ENCODE results near the gene HCST. TPM values are rescaled to one million over a fixed set of nuclear protein-coding genes. Genes with fewer than 3 reads are reported as not detected.
A peak's percentile ranks its signal among the peaks of the same experiment; 100 is the strongest.

The HCST gene
- total and polyA plus RNA-seq, 2 donors from 2014 or later: 10.6 to 16.7 TPM

GRCh38 chr19:35902870-35903475 is 644 bp downstream of the HCST start:
- H3K27me3 ChIP-seq (ENCODE audit: control insufficient read depth, insufficient read depth, low read length): no peaks in the 10 kb centered on the region

GRCh38 chr19:35903550-35904179 is 1.3 kb downstream of the HCST start:
- Histone ChIP-seq H3K4me1 (ENCODE audit: control insufficient read depth in 2 of 3, insufficient read depth in 2 of 3, low read depth in 1 of 3, low read length in 3 of 3) (peaks cover 0 to under 1% (median 0%) of the 10 kb centered on the region in 3 donors), H3K27me3 (ENCODE audit: control insufficient read depth, insufficient read depth, low read length) (no peaks in the 10 kb centered on the region), H3K27ac (ENCODE audit: low read depth in 2 of 2, low read length in 2 of 2) (peak overlapping the region in 1 of 2 donors; percentile 60), H3K36me3 (ENCODE audit: control insufficient read depth in 2 of 3, insufficient read depth in 3 of 3, low read length in 3 of 3) (no peaks in the 10 kb centered on the region), H3K4me3 (ENCODE audit: low read length in 3 of 3) (no peak overlapping the region), H3K9me3 (ENCODE audit: control insufficient read depth in 2 of 3, insufficient read depth in 1 of 3, low read length in 3 of 3) (no peaks in the 10 kb centered on the region), H3K9ac (ENCODE audit: low read length in 3 of 3) (no peak overlapping the region)
- no peak for FAIRE-seq
- DNase-seq: peak; percentile 71 to 94 (median 83)
- no peak for TF ChIP-seq CTCF (IDR thresholded peaks at IDR 0.05; ENCODE audit: borderline replicate concordance, extremely low read depth, insufficient read depth)
- intact Hi-C loops (cut with DNase I): no loop called here

More at GRCh38 chr19:35902870-35903475, 644 bp downstream of the HCST start:
- Histone ChIP-seq H3K4me3 (ENCODE audit: low read length in 3 of 3) (no peak overlapping the region), H3K9ac (ENCODE audit: low read length in 3 of 3) (no peak overlapping the region), H3K4me1 (ENCODE audit: control insufficient read depth in 2 of 3, insufficient read depth in 2 of 3, low read depth in 1 of 3, low read length in 3 of 3) (peaks cover 0 to 7% (median 0%) of the 10 kb centered on the region in 3 donors), H3K27ac (ENCODE audit: low read depth in 2 of 2, low read length in 2 of 2) (peak overlapping the region in 1 of 2 donors; percentile 60), H3K9me3 (ENCODE audit: control insufficient read depth in 2 of 3, insufficient read depth in 1 of 3, low read length in 3 of 3) (no peaks in the 10 kb centered on the region), H3K36me3 (ENCODE audit: control insufficient read depth in 2 of 3, insufficient read depth in 3 of 3, low read length in 3 of 3) (no peaks in the 10 kb centered on the region)
- intact Hi-C loops (cut with DNase I): no loop called here
- FAIRE-seq (no peak), DNase-seq (no peak)
- no peak for TF ChIP-seq CTCF (IDR thresholded peaks at IDR 0.05; ENCODE audit: borderline replicate concordance, extremely low read depth, insufficient read depth)

GRCh38 chr19:35904311-35905068 is 2.2 kb downstream of the HCST start:
- Histone ChIP-seq H3K4me1 (ENCODE audit: control insufficient read depth in 2 of 3, insufficient read depth in 2 of 3, low read depth in 1 of 3, low read length in 3 of 3) (no peaks in the 10 kb centered on the region), H3K36me3 (ENCODE audit: control insufficient read depth in 2 of 3, insufficient read depth in 3 of 3, low read length in 3 of 3) (no peaks in the 10 kb centered on the region), H3K9ac (ENCODE audit: low read length in 3 of 3) (no peak overlapping the region), H3K27me3 (ENCODE audit: control insufficient read depth, insufficient read depth, low read length) (no peaks in the 10 kb centered on the region), H3K9me3 (ENCODE audit: control insufficient read depth in 2 of 3, insufficient read depth in 1 of 3, low read length in 3 of 3) (no peaks in the 10 kb centered on the region), H3K4me3 (ENCODE audit: low read length in 3 of 3) (no peak overlapping the region), H3K27ac (ENCODE audit: low read depth in 2 of 2, low read length in 2 of 2) (no peak overlapping the region)
- no peak for DNase-seq
- FAIRE-seq: no peak
- intact Hi-C loops (cut with DNase I): no loop called here
- no peak for TF ChIP-seq CTCF (IDR thresholded peaks at IDR 0.05; ENCODE audit: borderline replicate concordance, extremely low read depth, insufficient read depth)

Measured in kidney (tissue), 14 donors.